Liver (tissue), 9 donors: ENCODE data around the gene SERHL2. TPM values are rescaled to one million over a fixed set of nuclear protein-coding genes. Genes with fewer than 3 reads are reported as not detected.
A peak's percentile ranks its signal among the peaks of the same experiment; 100 is the strongest.
"Not testable (repeated sequence)": the region's sequence is repeated elsewhere in the genome, so short reads cannot be mapped to it uniquely, and the experiment has no call there.

Source experiments
- DNase-seq: peaks from one replicate; pipeline ENCODE4 v3.0.0-alpha.2; 2017; ENCODE audit warnings: low spot score
- H3K27ac ChIP-seq, 2 donors: one replicate each; pipeline ENCODE4 v1.7.0; 2013; ENCODE audit warnings: inconsistent platforms in 2 of 2, low read length in 2 of 2, control low read depth in 1 of 2, low read depth in 1 of 2, mild to moderate bottlenecking in 1 of 2
- H3K27me3 ChIP-seq, 4 donors: one replicate each; pipeline versions ENCODE4 v1.6.1 to v1.7.0; 2013; ENCODE audit warnings: low read length in 3 of 4, inconsistent platforms in 1 of 4, mild to moderate bottlenecking in 1 of 4, moderate library complexity in 1 of 4; ENCODE audit not compliant: control insufficient read depth in 4 of 4, insufficient read depth in 4 of 4
- H3K36me3 ChIP-seq, 4 donors: one replicate each; pipeline versions ENCODE4 v1.6.1 to v1.7.0; 2013; ENCODE audit warnings: low read length in 3 of 4, mild to moderate bottlenecking in 3 of 4, low read depth in 1 of 4, moderate library complexity in 1 of 4; ENCODE audit not compliant: control insufficient read depth in 4 of 4, insufficient read depth in 3 of 4
- H3K4me1 ChIP-seq, 4 donors: one replicate each; pipeline versions ENCODE4 v1.6.1 to v1.7.0; 2013; ENCODE audit warnings: low read length in 3 of 4, mild to moderate bottlenecking in 3 of 4, moderate library complexity in 1 of 4; ENCODE audit not compliant: control insufficient read depth in 4 of 4, insufficient read depth in 4 of 4
- H3K4me3 ChIP-seq, 3 donors: one replicate each; pipeline versions ENCODE4 v1.6.1 to v1.7.0; 2013; ENCODE audit warnings: low read length in 3 of 3, control low read depth in 1 of 3, low read depth in 1 of 3, mild to moderate bottlenecking in 1 of 3
- H3K9ac ChIP-seq, 2 donors: one replicate each; pipeline ENCODE4 v1.7.0; 2013; ENCODE audit warnings: low read length in 2 of 2, mild to moderate bottlenecking in 2 of 2, moderate library complexity in 2 of 2, control low read depth in 1 of 2, low read depth in 1 of 2
- H3K9me3 ChIP-seq, 4 donors: one replicate each; pipeline versions ENCODE4 v1.6.1 to v1.7.0; 2013; ENCODE audit warnings: low read length in 3 of 4; ENCODE audit not compliant: control insufficient read depth in 4 of 4
- ATF3 ChIP-seq: IDR thresholded peaks from 2 replicates; pipeline ENCODE4 v1.6.1; 2016; ENCODE audit warnings: antibody characterized with exemption
- CTCF ChIP-seq: fragments of 150-350 bp; IDR thresholded peaks from 2 replicates; pipeline ENCODE4 v1.5.1; 2017; ENCODE audit warnings: improper control_type of control experiment, low read depth, low read length; ENCODE audit not compliant: missing input control
- FOXA2 ChIP-seq: IDR thresholded peaks from 2 replicates; pipeline ENCODE4 v1.6.1; 2016; ENCODE audit warnings: antibody characterized with exemption
- GABPA ChIP-seq, 2 donors: IDR thresholded peaks in 1 of 2; conservative IDR thresholded peaks in 1 of 2; 2 replicates each; pipeline ENCODE4 v1.6.1; 2016; ENCODE audit warnings: antibody characterized with exemption in 2 of 2, mild to moderate bottlenecking in 1 of 2, moderate library complexity in 1 of 2
- NR2F2 ChIP-seq: IDR thresholded peaks from 2 replicates; pipeline ENCODE4 v1.6.1; 2016; ENCODE audit warnings: antibody characterized with exemption
- RAD21 ChIP-seq, 2 donors: IDR thresholded peaks; 2 replicates each; pipeline ENCODE4 v1.6.1; 2016; ENCODE audit warnings: antibody characterized with exemption in 2 of 2, mild to moderate bottlenecking in 2 of 2
- REST ChIP-seq: IDR thresholded peaks from 2 replicates; pipeline ENCODE4 v1.6.1; 2016; ENCODE audit warnings: antibody characterized with exemption, mild to moderate bottlenecking
- RXRA ChIP-seq, 2 donors: IDR thresholded peaks; 2 replicates each; pipeline ENCODE4 v1.6.1; 2017 to 2018; ENCODE audit warnings: antibody characterized with exemption in 2 of 2, mild to moderate bottlenecking in 1 of 2
- SP1 ChIP-seq: IDR thresholded peaks from 2 replicates; pipeline ENCODE4 v1.6.1; 2018; ENCODE audit warnings: antibody characterized with exemption, mild to moderate bottlenecking
- TAF1 ChIP-seq: conservative IDR thresholded peaks from 2 replicates; pipeline ENCODE4 v1.6.1; 2016; ENCODE audit warnings: antibody characterized with exemption, mild to moderate bottlenecking
- YY1 ChIP-seq: IDR thresholded peaks from 2 replicates; pipeline ENCODE4 v1.6.1; 2016; ENCODE audit warnings: antibody characterized with exemption, mild to moderate bottlenecking
- WGBS: extraction: QIAGEN DNeasy Blood & Tissue Kit; methylation state at CpG from one replicate; pipeline ENCODE4 v1.1.7; 2013; 5-methylcytosine and 5-hydroxymethylcytosine counted together
- polyA plus RNA-seq, 2 donors: library from polyadenylated mRNA; stranded (reverse) in 1 of 2; unstranded in 1 of 2; fragments of 200-250 nt in 1 of 2; fragments of >200 nt in 1 of 2; fragmentation: Nextera tagmentation in 1 of 2; extraction: Ambion mirVana in 1 of 2; gene quantifications; one replicate each; pipeline versions ENCODE4 v1.2.1 to v1.2.3, GENCODE V29; 2013 to 2015
- total RNA-seq, 2 donors: library from RNA; depleted of rRNA; stranded (reverse); fragments of >200 nt; gene quantifications; one replicate each; pipeline ENCODE4 v1.2.3, GENCODE V29; 2014
- TF ChIP-seq, protein P1 (sequence below): IDR thresholded peaks from 2 replicates; pipeline ENCODE4 v1.6.1; 2016; ENCODE audit warnings: antibody characterized with exemption
- donor health status: healthy.
- donor health status: healthy.
- donor health status: healthy.
- donor health status: healthy.
- donor health status: healthy.

The SERHL2 gene
- total and polyA plus RNA-seq, 4 donors = 0.51 to 1.6 (median 0.69) TPM

DNA sequence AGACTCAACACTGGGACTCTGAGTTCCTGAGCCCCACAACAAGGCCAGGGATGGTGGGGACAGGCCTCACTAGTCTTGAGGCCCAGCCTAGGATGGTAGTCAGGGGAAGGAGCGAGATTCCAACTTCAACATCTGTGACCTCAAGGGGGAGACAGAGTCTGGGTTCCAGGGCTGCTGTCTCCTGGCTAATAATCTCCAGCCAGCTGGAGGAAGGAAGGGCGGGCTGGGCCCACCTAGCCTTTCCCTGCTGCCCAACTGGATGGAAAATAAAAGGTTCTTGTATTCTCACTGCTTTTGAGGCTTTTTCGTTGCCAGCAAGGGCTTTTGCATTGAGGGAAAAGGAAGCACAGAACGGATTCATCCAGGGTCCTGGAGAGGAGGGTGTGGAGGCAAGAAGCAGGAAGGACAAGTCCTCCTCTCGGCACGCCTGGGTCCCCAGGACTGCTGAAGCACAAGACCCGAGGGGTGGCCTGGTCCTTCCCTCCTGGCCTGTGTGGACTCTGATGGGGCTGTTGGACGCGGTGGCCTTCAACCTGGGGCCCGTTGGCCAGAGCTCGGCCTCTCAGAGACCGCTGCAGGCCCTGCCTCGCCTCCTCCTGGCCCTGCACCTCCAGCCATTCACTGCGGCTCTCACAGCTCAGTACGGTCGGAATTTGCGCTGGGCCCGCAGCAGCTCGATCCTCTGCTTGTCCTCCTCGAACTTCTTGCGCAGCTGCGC is 41.3 kb upstream of the SERHL2 start:
- H3K27me3 ChIP-seq, H3K9ac ChIP-seq, H3K9me3 ChIP-seq, DNase-seq, H3K27ac ChIP-seq, H3K4me1 ChIP-seq, H3K4me3 ChIP-seq, H3K36me3 ChIP-seq: not testable (repeated sequence)
- 87% methylated on average over 22 of the region's 22 CpGs for WGBS
- peak; percentile 48 to 62 for TF ChIP-seq RAD21 (IDR thresholded peaks at IDR 0.05)
- peak; percentile 2 for TF ChIP-seq CTCF

DNA sequence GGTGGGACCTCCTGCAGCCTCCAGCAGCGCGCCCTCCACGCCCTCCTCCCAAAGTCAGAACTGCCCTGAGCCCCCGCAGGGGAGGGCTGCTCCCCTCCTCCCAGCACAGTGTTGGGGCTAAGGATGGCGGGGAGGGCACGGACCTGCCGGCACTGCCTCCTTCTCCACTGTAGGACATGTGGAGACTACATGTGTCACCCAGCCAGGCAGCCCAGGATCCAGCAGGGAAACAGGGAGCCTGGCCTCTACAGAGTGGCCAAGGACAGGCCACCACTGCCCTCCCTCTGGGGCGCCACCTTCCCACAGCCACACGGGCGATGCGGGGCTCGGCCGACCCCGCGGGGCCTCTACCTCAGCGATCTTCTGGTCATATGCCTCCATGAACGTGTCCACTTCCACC is 39.4 kb upstream of the SERHL2 start:
- H3K9ac ChIP-seq, H3K36me3 ChIP-seq, H3K27me3 ChIP-seq, DNase-seq, H3K4me3 ChIP-seq, H3K9me3 ChIP-seq, H3K27ac ChIP-seq: not testable (repeated sequence)
- H3K4me1 ChIP-seq = peaks cover 2 to 13% (median 7%) of the 10 kb centered on the region in 4 donors
- WGBS = 96% methylated on average over 17 of the region's 17 CpGs

DNA sequence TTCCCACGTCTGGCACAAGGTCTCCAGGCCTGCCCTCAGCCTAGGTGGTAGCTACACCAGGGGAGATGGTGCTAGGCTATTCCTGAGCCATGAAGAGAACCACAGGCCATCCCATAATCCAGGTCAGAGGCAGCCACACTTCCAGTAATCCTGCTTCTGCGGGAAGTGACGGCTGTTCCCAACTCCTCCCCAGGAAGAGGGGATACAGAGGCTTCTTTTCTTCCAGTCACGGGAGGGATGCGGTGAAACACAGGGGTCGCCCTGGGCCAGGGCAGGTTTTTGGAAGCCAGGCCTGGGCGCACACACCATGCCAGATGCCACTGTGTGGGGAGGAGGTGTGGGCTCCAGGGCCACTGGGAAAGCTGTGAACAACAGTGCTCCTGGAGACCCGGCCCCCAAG is 38.5 kb upstream of the SERHL2 start:
- H3K27ac ChIP-seq, H3K4me3 ChIP-seq, H3K27me3 ChIP-seq, H3K9me3 ChIP-seq, H3K9ac ChIP-seq, H3K36me3 ChIP-seq, DNase-seq: not testable (repeated sequence)
- peaks cover 5 to 15% (median 9%) of the 10 kb centered on the region in 4 donors for H3K4me1 ChIP-seq
- 91% methylated on average over 7 of the region's 8 CpGs for WGBS

GRCh38 chr22:42515896-42516295 is 37.9 kb upstream of the SERHL2 start:
- DNase-seq = peak; percentile 64
- Histone ChIP-seq H3K9ac (no peak overlapping the region), H3K36me3 (peaks cover 0 to 7% (median 3%) of the 10 kb centered on the region in 4 donors), H3K4me1 (peaks cover 5 to 15% (median 9%) of the 10 kb centered on the region in 4 donors), H3K9me3 (no peaks in the 10 kb centered on the region), H3K4me3 (no peak overlapping the region), H3K27me3 (no peaks in the 10 kb centered on the region), H3K27ac (no peak overlapping the region)
- WGBS = 42% methylated on average over 14 of the region's 14 CpGs
- TF ChIP-seq RAD21 (IDR thresholded peaks at IDR 0.05) (peak in 1 of 2 donors; percentile 5), ATF3 (no peak), RXRA (IDR thresholded peaks at IDR 0.05) (peak; percentile 39 to 57), GABPA (IDR thresholded peaks at IDR 0.05 in 1 of 2, conservative IDR thresholded peaks at IDR 0.05 in 1 of 2) (no peak), NR2F2 (no peak), TAF1 (no peak), SP1 (peak; percentile 40), FOXA2 (no peak), REST (no peak), YY1 (peak; percentile 22), CTCF (no peak)
- TF ChIP-seq, protein P1, sequence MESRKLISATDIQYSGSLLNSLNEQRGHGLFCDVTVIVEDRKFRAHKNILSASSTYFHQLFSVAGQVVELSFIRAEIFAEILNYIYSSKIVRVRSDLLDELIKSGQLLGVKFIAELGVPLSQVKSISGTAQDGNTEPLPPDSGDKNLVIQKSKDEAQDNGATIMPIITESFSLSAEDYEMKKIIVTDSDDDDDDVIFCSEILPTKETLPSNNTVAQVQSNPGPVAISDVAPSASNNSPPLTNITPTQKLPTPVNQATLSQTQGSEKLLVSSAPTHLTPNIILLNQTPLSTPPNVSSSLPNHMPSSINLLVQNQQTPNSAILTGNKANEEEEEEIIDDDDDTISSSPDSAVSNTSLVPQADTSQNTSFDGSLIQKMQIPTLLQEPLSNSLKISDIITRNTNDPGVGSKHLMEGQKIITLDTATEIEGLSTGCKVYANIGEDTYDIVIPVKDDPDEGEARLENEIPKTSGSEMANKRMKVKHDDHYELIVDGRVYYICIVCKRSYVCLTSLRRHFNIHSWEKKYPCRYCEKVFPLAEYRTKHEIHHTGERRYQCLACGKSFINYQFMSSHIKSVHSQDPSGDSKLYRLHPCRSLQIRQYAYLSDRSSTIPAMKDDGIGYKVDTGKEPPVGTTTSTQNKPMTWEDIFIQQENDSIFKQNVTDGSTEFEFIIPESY = no peak
